Neuronal stem cell (in vitro differentiated cells): Measurements from ENCODE around the gene ARL6IP4.

Experiments
- DNase-seq: peaks from one replicate; pipeline ENCODE4 v3.0.0-alpha.2; 2013; ENCODE audit warnings: low spot score
- H2AFZ ChIP-seq: one replicate; pipeline ENCODE4 v1.6.1; 2013; ENCODE audit warnings: mild to moderate bottlenecking, low read length, inconsistent platforms
- H2AK5ac ChIP-seq: 2 replicates; pipeline ENCODE4 v1.6.1; 2013; ENCODE audit warnings: low read depth, mild to moderate bottlenecking, inconsistent platforms, low read length, moderate library complexity, mixed read lengths
- H2BK120ac ChIP-seq: 2 replicates; pipeline ENCODE4 v1.6.1; 2013; ENCODE audit warnings: low read depth, mild to moderate bottlenecking, inconsistent platforms, low read length, moderate library complexity, mixed read lengths
- H2BK12ac ChIP-seq: one replicate; pipeline ENCODE4 v1.6.1; 2013; ENCODE audit warnings: low read length, inconsistent platforms
- H2BK15ac ChIP-seq: 2 replicates; pipeline ENCODE4 v1.6.1; 2013; ENCODE audit warnings: mild to moderate bottlenecking, low read length, inconsistent platforms, mixed read lengths
- H2BK5ac ChIP-seq: one replicate; pipeline ENCODE4 v1.6.1; 2013; ENCODE audit warnings: inconsistent platforms, mild to moderate bottlenecking, low read length, moderate library complexity
- H3K14ac ChIP-seq: one replicate; pipeline ENCODE4 v1.6.1; 2013; ENCODE audit warnings: low read length, inconsistent platforms
- H3K18ac ChIP-seq: 2 replicates; pipeline ENCODE4 v1.6.1; 2013; ENCODE audit warnings: low read length, inconsistent platforms
- H3K23ac ChIP-seq: 2 replicates; pipeline ENCODE4 v1.6.1; 2013; ENCODE audit warnings: low read depth, mild to moderate bottlenecking, mixed read lengths, low read length, inconsistent platforms; ENCODE audit not compliant: poor library complexity
- H3K27ac ChIP-seq: replicated peaks from 3 replicates; pipeline ENCODE4 v1.5.1; 2013; ENCODE audit warnings: low read length, inconsistent platforms
- H3K27me3 ChIP-seq, 3 experiments: 2 replicates each; pipeline ENCODE4 v1.6.1; 2013; ENCODE audit warnings: low read length in 3 of 3, mild to moderate bottlenecking in 2 of 3, inconsistent platforms in 1 of 3, low read depth in 1 of 3, mixed read lengths in 1 of 3, moderate library complexity in 1 of 3; ENCODE audit not compliant: control insufficient read depth in 3 of 3, insufficient read depth in 3 of 3
- H3K36me3 ChIP-seq, 2 donors: replicated peaks in 1 of 2; 2 replicates each; pipeline ENCODE4 v1.6.1; 2013; ENCODE audit warnings: low read length in 2 of 2; ENCODE audit not compliant: control insufficient read depth in 2 of 2, insufficient read depth in 2 of 2
- H3K4ac ChIP-seq: 2 replicates; pipeline ENCODE4 v1.6.1; 2013; ENCODE audit warnings: inconsistent platforms, mild to moderate bottlenecking, low read length, moderate library complexity
- H3K4me1 ChIP-seq, 2 donors: 1 replicate in 1 of 2; 2 replicates in 1 of 2; pipeline ENCODE4 v1.6.1; 2013; ENCODE audit warnings: low read length in 2 of 2, low read depth in 1 of 2; ENCODE audit not compliant: control insufficient read depth in 2 of 2, insufficient read depth in 1 of 2
- H3K4me2 ChIP-seq: one replicate; pipeline ENCODE4 v1.6.1; 2013; ENCODE audit warnings: mild to moderate bottlenecking, low read length, inconsistent platforms; ENCODE audit not compliant: insufficient read depth, poor library complexity, severe bottlenecking
- H3K4me3 ChIP-seq, 2 donors: 2 replicates each; pipeline ENCODE4 v1.5.1; 2013; ENCODE audit warnings: low read length in 2 of 2, mild to moderate bottlenecking in 2 of 2, inconsistent platforms in 1 of 2, moderate library complexity in 1 of 2
- H3K79me1 ChIP-seq: one replicate; pipeline ENCODE4 v1.6.1; 2013; ENCODE audit warnings: low read depth, mild to moderate bottlenecking, inconsistent platforms, low read length, moderate library complexity
- H3K9ac ChIP-seq: one replicate; pipeline ENCODE4 v1.6.1; 2013; ENCODE audit warnings: mild to moderate bottlenecking, low read depth, low read length, inconsistent platforms; ENCODE audit not compliant: poor library complexity
- H3K9me3 ChIP-seq, 2 donors: replicated peaks in 1 of 2; 2 replicates each; pipeline versions ENCODE3 to v1.6.1; 2013; ENCODE audit warnings: low read length in 2 of 2, mild to moderate bottlenecking in 2 of 2, inconsistent platforms in 1 of 2, low read depth in 1 of 2, mixed read lengths in 1 of 2, moderate library complexity in 1 of 2; ENCODE audit not compliant: control insufficient read depth in 2 of 2, insufficient read depth in 1 of 2
- H4K8ac ChIP-seq: one replicate; pipeline ENCODE4 v1.6.1; 2013; ENCODE audit warnings: low read depth, mild to moderate bottlenecking, inconsistent platforms, low read length, moderate library complexity
- H4K91ac ChIP-seq: one replicate; pipeline ENCODE4 v1.6.1; 2013; ENCODE audit warnings: low read length, low read depth, mild to moderate bottlenecking, inconsistent platforms; ENCODE audit not compliant: poor library complexity
- WGBS, 2 donors: extraction: QIAGEN DNeasy Blood & Tissue Kit; methylation state at CpG; one replicate each; pipeline ENCODE4 v1.1.7; 2013; ENCODE audit warnings: missing lambda C conversion rate in 2 of 2, mixed read lengths in 1 of 2; ENCODE audit not compliant: insufficient read length in 2 of 2, insufficient replicate concordance in 1 of 2; ENCODE audit errors: extremely low coverage in 2 of 2; 5-methylcytosine and 5-hydroxymethylcytosine counted together

Gene ARL6IP4

GRCh38 chr12:122974892-122975789 lies 5.3 kb upstream of the ARL6IP4 start, which contains the start of gene OGFOD2:
OGFOD2 (plus strand) TSS chr12:122975244; CDS start chr12:122975252, 8 bp downstream.
- H2AK5ac ChIP-seq, result peak within 1 kb of the TSS; percentile 90
- peaks cover 11 to 18% of the 10 kb centered on the region in 2 donors for H3K4me1 ChIP-seq
- peak within 1 kb of the TSS; percentile 91 for H3K4me2 ChIP-seq
- H3K14ac ChIP-seq, result peak within 1 kb of the TSS; percentile 100
- no peak within 1 kb of the TSS for H4K8ac ChIP-seq
- peak within 1 kb of the TSS; percentile 97 for H4K91ac ChIP-seq
- peak within 1 kb of the TSS; percentile 84 for H2BK12ac ChIP-seq
- no peaks in the 10 kb centered on the region for H3K27me3 ChIP-seq
- DNase-seq, result peak; percentile 85
- peak within 1 kb of the TSS; percentile 98 for H2AFZ ChIP-seq
- peak within 1 kb of the TSS; percentile 95 for H3K23ac ChIP-seq
- peaks cover 7% of the 10 kb centered on the region for H3K79me1 ChIP-seq
- H3K4me3 ChIP-seq, result peak within 1 kb of the TSS; percentile 78 to 86
- H3K9ac ChIP-seq, result peak within 1 kb of the TSS; percentile 99
- peak within 1 kb of the TSS; percentile 83 for H3K27ac ChIP-seq
- no CpG with 5 or more reads among the region's 66 CpGs for WGBS, 2 donors
- H3K36me3 ChIP-seq, result peaks cover 4 to 27% of the 10 kb centered on the region in 2 donors
- H2BK5ac ChIP-seq, result peak within 1 kb of the TSS; percentile 99
- peak within 1 kb of the TSS; percentile 98 for H3K4ac ChIP-seq
- peak within 1 kb of the TSS; percentile 98 for H2BK15ac ChIP-seq
- H2BK120ac ChIP-seq, result peak within 1 kb of the TSS; percentile 100
- peak within 1 kb of the TSS; percentile 100 for H3K18ac ChIP-seq
- H3K9me3 ChIP-seq, result no peaks in the 10 kb centered on the region

GRCh38 chr12:122975790-122976647 lies 4.5 kb upstream of the ARL6IP4 start:
- Histone ChIP-seq H4K91ac (no peak overlapping the region), H3K4me3 (peak overlapping the region; percentile 78 to 86), H3K18ac (no peak overlapping the region), H4K8ac (no peak overlapping the region), H2BK120ac (no peak overlapping the region), H3K4ac (no peak overlapping the region), H2AK5ac (no peak overlapping the region), H3K27me3 (no peaks in the 10 kb centered on the region), H3K4me2 (peak overlapping the region; percentile 79), H3K9ac (peak overlapping the region; percentile 99), H3K79me1 (peaks cover 9% of the 10 kb centered on the region), H3K27ac (no peak overlapping the region), H3K14ac (no peak overlapping the region), H3K36me3 (peaks cover 4 to 27% of the 10 kb centered on the region in 2 donors), H3K9me3 (no peaks in the 10 kb centered on the region), H2BK5ac (peak overlapping the region; percentile 99), H2BK15ac (peak overlapping the region; percentile 58), H3K23ac (peak overlapping the region; percentile 65), H2BK12ac (no peak overlapping the region), H2AFZ (peak overlapping the region; percentile 98), H3K4me1 (peaks cover 11 to 18% of the 10 kb centered on the region in 2 donors)
- no peak for DNase-seq
- no CpG with 5 or more reads among the region's 8 CpGs for WGBS, 2 donors

- H3K36me3 ChIP-seq, result peaks cover 5 to 29% of the 10 kb centered on the region in 2 donors
- H2BK15ac ChIP-seq, result peak overlapping the region; percentile 58
- H3K18ac ChIP-seq, result no peak overlapping the region
- H3K27ac ChIP-seq, result no peak overlapping the region
- H3K4ac ChIP-seq, result no peak overlapping the region
- H2AFZ ChIP-seq, result no peak overlapping the region
- peak overlapping the region; percentile 41 for H2BK12ac ChIP-seq
- H2BK120ac ChIP-seq, result no peak overlapping the region
- no peak overlapping the region for H4K91ac ChIP-seq
- H2AK5ac ChIP-seq, result no peak overlapping the region
- H4K8ac ChIP-seq, result no peak overlapping the region
- peak overlapping the region in 1 of 2 donors; percentile 78 for H3K4me3 ChIP-seq
- WGBS, 2 donors, result no CpG with 5 or more reads among the region's 15 CpGs
- DNase-seq, result no peak
- no peaks in the 10 kb centered on the region for H3K9me3 ChIP-seq
- no peaks in the 10 kb centered on the region for H3K27me3 ChIP-seq
- H3K4me2 ChIP-seq, result peak overlapping the region; percentile 25
- no peak overlapping the region for H3K9ac ChIP-seq
- H3K14ac ChIP-seq, result no peak overlapping the region
- H3K23ac ChIP-seq, result peak overlapping the region; percentile 65
- H3K79me1 ChIP-seq, result peaks cover 14% of the 10 kb centered on the region
- no peak overlapping the region for H2BK5ac ChIP-seq
- H3K4me1 ChIP-seq, result peaks cover 15 to 22% of the 10 kb centered on the region in 2 donors
Measured at GRCh38 chr12:122976648-122976975, 3.9 kb upstream of the ARL6IP4 start.
